GM12892 (cell line): Measurements from ENCODE around the gene PLCH1.

Experiments
- POLR2A ChIP-seq: IDR thresholded peaks from 2 replicates; pipeline ENCODE4 v1.6.1; 2011; ENCODE audit warnings: low read depth, low read length, control low read depth
- POLR2AphosphoS5 ChIP-seq: IDR thresholded peaks from 2 replicates; pipeline ENCODE4 v1.6.1; 2011; ENCODE audit warnings: low read depth, low read length, control low read depth
- TAF1 ChIP-seq: IDR thresholded peaks from 2 replicates; pipeline ENCODE4 v1.6.1; 2011; ENCODE audit warnings: low read depth, mild to moderate bottlenecking, control low read depth, low read length, borderline replicate concordance

GRCh38 chr3:155500194-155500818 lies 244.6 kb downstream of the PLCH1 start:
- TF ChIP-seq POLR2A (no peak), POLR2AphosphoS5 (no peak), TAF1 (no peak)
